Mononuclear cell (primary cell): ENCODE data around the gene ACSF3. TPM values are rescaled to one million over a fixed set of nuclear protein-coding genes. Genes with fewer than 3 reads are reported as not detected.

Experiments
- H3K27me3 ChIP-seq: 2 replicates; pipeline ENCODE4 v1.6.0; 2011; ENCODE audit warnings: low read length, control low read depth; ENCODE audit not compliant: insufficient read depth
- H3K4me1 ChIP-seq: 2 replicates; pipeline ENCODE4 v1.5.1; 2011; ENCODE audit warnings: mild to moderate bottlenecking, low read length, control low read depth; ENCODE audit not compliant: insufficient read depth
- H3K4me3 ChIP-seq: 2 replicates; pipeline ENCODE4 v1.5.1; 2011; ENCODE audit warnings: mild to moderate bottlenecking, low read length, moderate library complexity
- H3K9me3 ChIP-seq: 2 replicates; pipeline ENCODE4 v1.5.1; 2011; ENCODE audit warnings: low read depth, mild to moderate bottlenecking, control low read depth, low read length
- total RNA-seq: library from RNA; depleted of rRNA; stranded (reverse); fragments of >200 nt; gene quantifications from one replicate; pipeline ENCODE4 v1.2.3, GENCODE V29; 2012

ACSF3 gene
- total RNA-seq, 1 donor = 20.9 TPM

DNA sequence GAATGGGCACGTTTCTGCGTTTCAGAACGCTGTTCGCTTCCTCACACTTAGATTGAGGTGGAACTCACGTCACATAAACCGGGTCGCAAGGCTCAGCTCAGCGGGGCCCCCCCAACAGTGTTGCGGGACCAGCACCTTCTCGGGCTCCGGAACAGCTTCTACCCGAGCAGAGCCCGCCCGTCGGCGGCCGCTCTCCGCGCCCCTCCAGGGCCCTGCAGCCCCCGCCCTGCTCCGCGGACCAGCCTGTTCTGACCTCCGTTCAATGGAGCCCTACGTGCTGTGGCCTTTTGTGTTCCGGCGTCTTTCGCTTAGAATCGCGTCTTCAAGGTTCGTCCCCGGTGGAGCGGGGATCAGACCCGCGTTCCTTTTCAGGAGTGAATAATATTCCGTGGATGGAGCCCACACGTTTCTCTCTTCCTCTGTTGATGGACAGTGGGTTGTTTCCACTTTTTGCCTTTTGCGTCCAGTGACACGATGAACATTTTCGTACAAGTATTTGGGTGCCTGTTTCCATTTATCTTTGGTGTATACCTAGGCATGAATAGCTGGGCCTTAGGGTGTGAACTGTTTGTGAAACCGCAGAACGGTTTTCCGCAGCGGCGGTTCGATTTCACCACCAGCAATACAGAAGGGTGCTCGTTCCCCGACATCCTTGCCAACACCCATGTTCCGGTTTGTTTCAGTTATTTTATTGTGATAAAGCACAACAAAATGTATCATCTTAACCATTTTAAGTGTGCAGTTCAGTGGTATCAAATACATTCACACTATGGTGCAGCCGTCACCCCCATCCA is 109.0 kb downstream of the ACSF3 start:
- peaks cover 39% of the 10 kb centered on the region for H3K27me3 ChIP-seq
- H3K4me1 ChIP-seq = peaks cover 14% of the 10 kb centered on the region
- H3K9me3 ChIP-seq = no peaks in the 10 kb centered on the region
- H3K4me3 ChIP-seq = no peak overlapping the region

Other genes starting within 250 kb of the ACSF3 start
- 21.6 TPM for gene GALNS, start 236.9 kb upstream of the ACSF3 start, total RNA-seq
- 24.0 TPM for gene TRAPPC2L, start 236.7 kb upstream of the ACSF3 start, total RNA-seq
- gene PABPN1L, start 227.2 kb upstream of the ACSF3 start, total RNA-seq = not detected
- 1.3 TPM for gene CBFA2T3, start 116.6 kb upstream of the ACSF3 start, total RNA-seq
- not detected for gene CDH15, start 77.9 kb downstream of the ACSF3 start, total RNA-seq
- not detected for gene SLC22A31, start 106.7 kb downstream of the ACSF3 start, total RNA-seq
- 34.2 TPM for gene ZNF778, start 123.9 kb downstream of the ACSF3 start, total RNA-seq